ENCODE data around the gene ANKRD39. TPM values are rescaled to one million over a fixed set of nuclear protein-coding genes. Genes with fewer than 3 reads are reported as not detected.

ANKRD39 gene
- total and polyA plus RNA-seq, 2 of the 8 experiments (the other 6 are each of a cell fraction or from before 2014, with no cell fraction given), result 18.5 to 21.3 TPM

GRCh38 chr2:96856776-96857666, 795 bp downstream of the ANKRD39 start (continued):
- TF ChIP-seq ATF2 (IDR thresholded peaks at IDR 0.05; ENCODE audit: low read length) (0 out of 2 replicates have a peak, but pooled peaks have one; percentile 10), TAF1 (IDR thresholded peaks at IDR 0.05; ENCODE audit: low read depth, low read length) (peak; percentile 34; the same call in 1 of the 2 replicates), RAD21 (IDR thresholded peaks at IDR 0.05 in 1 of 2, conservative IDR thresholded peaks at IDR 0.05 in 1 of 2; ENCODE audit: low read depth in 2 of 2, low read length in 2 of 2) (no peak), SRF (IDR thresholded peaks at IDR 0.05; ENCODE audit: low read depth, low read length) (no peak), CHD1 (IDR thresholded peaks at IDR 0.05; ENCODE audit: low read depth, low read length) (no peak), POLR2A (IDR thresholded peaks at IDR 0.05; ENCODE audit: control extremely low read depth in 1 of 2, low read depth in 2 of 2, low read length in 2 of 2) (peak in 1 of 2 experiments; percentile 63; a peak in 2 of 3 replicates), RNF2 (IDR thresholded peaks at IDR 0.05; ENCODE audit: borderline replicate concordance, low read depth, low read length, missing control alignments, poor library complexity, severe bottlenecking) (no peak), BACH1 (IDR thresholded peaks at IDR 0.05; ENCODE audit: low read length) (peak; percentile 49; the same call in 1 of the 2 replicates)

Data from H1 (cell line).